Measurements from ENCODE around the gene SYNDIG1.

Gene SYNDIG1

DNA sequence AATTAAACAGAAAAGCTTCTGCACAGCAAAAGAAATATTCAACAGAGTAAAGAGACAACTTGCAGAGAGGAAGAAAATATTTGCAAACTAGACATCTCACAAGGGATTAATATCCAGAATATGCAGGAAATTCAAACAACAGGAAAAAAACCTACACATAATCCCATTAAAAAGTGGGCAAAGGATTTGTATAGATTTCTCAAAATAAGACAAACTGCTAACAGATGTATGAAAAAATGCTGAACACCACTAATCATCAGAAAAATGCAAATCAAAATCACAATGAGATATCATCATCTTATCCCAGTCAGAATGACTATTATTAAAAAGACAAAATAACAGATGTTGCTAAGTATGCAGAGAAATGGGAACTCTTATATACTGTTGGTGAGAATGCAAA, 129.6 kb downstream of the SYNDIG1 start:
- no peak for DNase-seq (ENCODE audit: extremely low spot score)
- ChIA-PET POLR2A (no interaction called here), CTCF (no interaction called here)
- TF ChIP-seq CTCF (IDR thresholded peaks at IDR 0.05; ENCODE audit: control extremely low read depth, extremely low read depth, low read depth, missing control alignments): no peak

- DNase-seq (ENCODE audit: extremely low spot score): no peak
- ChIA-PET POLR2A (no interaction called here), CTCF (no interaction called here)
- TF ChIP-seq CTCF (IDR thresholded peaks at IDR 0.05; ENCODE audit: control extremely low read depth, extremely low read depth, low read depth, missing control alignments): no peak
These were observed 130.6 kb downstream of the SYNDIG1 start for GRCh38 chr20:24600012-24600411.

- DNase-seq (ENCODE audit: extremely low spot score): no peak
- ChIA-PET CTCF (interaction anchor here (1.0 kb wide), 1 partner anchor 10 kb away, joined by 3 read pairs; no protein-coding TSS in a partner anchor), POLR2A (no interaction called here)
- TF ChIP-seq CTCF (IDR thresholded peaks at IDR 0.05; ENCODE audit: control extremely low read depth, extremely low read depth, low read depth, missing control alignments): no peak
These were observed 134.0 kb downstream of the SYNDIG1 start for GRCh38 chr20:24603454-24603853.

GRCh38 chr20:24604966-24605665, 135.7 kb downstream of the SYNDIG1 start:
- POLR2A ChIA-PET: no interaction called here
- no peak for TF ChIP-seq CTCF (IDR thresholded peaks at IDR 0.05; ENCODE audit: control extremely low read depth, extremely low read depth, low read depth, missing control alignments)
- DNase-seq (ENCODE audit: extremely low spot score): no peak
- CTCF ChIA-PET: no interaction called here

DNA sequence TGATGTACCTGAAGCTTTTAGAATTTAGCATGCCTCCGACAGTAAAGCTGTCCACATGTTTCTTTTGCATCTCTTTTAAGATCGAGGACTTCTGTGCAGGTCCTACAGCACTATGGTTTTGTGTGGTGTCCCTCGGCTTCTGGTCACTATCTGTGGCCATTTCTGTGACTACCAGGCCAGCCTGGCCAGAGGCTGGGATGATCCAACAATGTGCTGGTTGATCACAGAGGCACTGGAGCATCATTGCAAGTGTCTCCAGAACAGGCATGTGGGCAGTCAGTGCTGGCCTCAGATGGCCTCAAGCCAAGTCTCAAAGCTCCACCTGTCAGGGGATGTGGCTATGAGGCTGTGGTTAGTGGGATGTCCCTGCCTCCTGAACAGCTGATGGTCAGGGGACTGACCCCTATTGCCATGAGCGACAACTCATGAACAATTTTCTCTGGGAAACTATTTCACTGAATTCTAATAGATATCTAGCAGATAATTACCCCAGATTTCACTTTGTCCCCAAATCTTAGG, 136.6 kb downstream of the SYNDIG1 start:
- no peak for TF ChIP-seq CTCF (IDR thresholded peaks at IDR 0.05; ENCODE audit: control extremely low read depth, extremely low read depth, low read depth, missing control alignments)
- no peak for DNase-seq (ENCODE audit: extremely low spot score)
- ChIA-PET POLR2A (no interaction called here), CTCF (no interaction called here)

GRCh38 chr20:24607402-24607801, 138.0 kb downstream of the SYNDIG1 start:
- DNase-seq (ENCODE audit: extremely low spot score): no peak
- TF ChIP-seq CTCF (IDR thresholded peaks at IDR 0.05; ENCODE audit: control extremely low read depth, extremely low read depth, low read depth, missing control alignments): no peak
- ChIA-PET POLR2A (no interaction called here), CTCF (no interaction called here)

All from GM10248 (cell line).